Middle frontal gyrus (tissue), 1 donor: ENCODE data around the gene TMEM176B.
"Not testable (repeated sequence)": the region's sequence is repeated elsewhere in the genome, so short reads cannot be mapped to it uniquely, and the experiment has no call there.

Experiments used
- DNase-seq: peaks from one replicate; pipeline ENCODE4 v3.0.0-alpha.2; 2015; ENCODE audit warnings: low spot score; ENCODE audit errors: extremely low spot score

The TMEM176B gene

GRCh38 chr7:150791304-150791703, 8.9 kb downstream of the TMEM176B start:
- DNase-seq: no peak

DNA sequence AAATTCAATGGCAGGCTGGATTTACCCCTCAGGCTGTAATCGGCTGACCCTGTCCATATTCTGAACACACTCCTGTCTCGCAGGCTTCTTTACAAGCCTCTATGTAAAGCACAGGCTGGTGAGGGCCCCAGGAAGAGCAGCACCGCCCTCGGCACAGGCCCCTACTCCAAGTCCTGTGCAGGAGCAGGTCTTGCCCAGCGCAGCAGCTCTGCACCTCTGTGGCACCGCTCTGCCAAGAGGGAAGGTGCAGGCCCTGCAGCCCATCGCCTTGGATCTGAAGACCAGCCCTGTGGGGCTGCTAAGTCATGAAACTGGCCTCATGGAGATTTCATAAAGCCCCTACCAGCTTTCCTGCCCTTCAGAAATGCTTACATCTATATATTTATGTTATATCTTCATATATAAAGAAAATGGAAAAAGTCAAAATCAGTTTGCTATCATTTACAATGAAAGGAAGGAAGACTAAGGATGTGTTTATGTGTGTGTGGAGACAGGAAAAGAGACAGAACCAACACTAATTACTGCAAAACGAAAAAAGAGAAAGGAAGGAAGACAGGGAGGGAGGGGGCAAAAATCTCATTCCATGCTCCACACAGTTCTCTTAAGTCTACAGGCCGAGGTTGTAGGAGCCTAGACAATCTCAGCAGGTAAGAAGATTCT, 9.6 kb downstream of the TMEM176B start:
- no peak for DNase-seq

DNA sequence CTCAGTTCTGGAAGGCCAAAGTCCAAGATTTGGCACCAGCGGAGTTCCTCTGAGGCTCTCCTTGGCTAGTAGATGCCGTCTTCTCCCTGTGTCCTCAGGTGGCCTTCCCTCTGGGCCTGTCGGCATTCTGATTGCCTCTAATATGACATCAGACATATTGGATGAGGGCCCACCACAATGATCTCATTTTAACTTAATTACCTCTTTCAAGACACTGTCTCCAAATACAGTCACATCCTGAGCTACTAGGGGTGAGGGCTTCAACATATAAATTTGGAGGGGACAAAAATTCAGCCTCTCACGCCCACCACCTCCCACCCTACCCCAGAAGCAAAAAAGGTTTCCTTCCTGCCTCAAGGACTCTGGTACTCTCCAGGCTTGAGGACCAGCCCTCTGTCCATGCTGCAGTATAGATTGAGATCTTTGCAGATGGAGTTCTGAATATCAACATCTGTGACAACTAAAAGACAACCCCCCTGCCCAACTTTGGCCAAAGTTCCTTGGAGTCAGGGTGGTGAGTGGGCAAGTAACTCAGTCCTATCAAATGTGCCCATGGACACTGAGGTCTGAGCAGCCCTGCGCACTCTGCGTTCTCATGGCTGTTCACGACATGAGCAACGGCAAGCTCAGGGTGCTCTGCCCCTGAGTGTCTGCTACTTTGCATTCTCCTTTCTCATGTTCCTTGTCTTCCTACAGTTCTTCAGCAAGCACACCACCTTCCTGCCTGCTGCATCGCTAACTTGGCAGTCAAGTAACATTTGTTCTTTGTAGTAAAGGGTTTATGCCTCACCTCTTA, 11.5 kb downstream of the TMEM176B start:
- no peak for DNase-seq

DNA sequence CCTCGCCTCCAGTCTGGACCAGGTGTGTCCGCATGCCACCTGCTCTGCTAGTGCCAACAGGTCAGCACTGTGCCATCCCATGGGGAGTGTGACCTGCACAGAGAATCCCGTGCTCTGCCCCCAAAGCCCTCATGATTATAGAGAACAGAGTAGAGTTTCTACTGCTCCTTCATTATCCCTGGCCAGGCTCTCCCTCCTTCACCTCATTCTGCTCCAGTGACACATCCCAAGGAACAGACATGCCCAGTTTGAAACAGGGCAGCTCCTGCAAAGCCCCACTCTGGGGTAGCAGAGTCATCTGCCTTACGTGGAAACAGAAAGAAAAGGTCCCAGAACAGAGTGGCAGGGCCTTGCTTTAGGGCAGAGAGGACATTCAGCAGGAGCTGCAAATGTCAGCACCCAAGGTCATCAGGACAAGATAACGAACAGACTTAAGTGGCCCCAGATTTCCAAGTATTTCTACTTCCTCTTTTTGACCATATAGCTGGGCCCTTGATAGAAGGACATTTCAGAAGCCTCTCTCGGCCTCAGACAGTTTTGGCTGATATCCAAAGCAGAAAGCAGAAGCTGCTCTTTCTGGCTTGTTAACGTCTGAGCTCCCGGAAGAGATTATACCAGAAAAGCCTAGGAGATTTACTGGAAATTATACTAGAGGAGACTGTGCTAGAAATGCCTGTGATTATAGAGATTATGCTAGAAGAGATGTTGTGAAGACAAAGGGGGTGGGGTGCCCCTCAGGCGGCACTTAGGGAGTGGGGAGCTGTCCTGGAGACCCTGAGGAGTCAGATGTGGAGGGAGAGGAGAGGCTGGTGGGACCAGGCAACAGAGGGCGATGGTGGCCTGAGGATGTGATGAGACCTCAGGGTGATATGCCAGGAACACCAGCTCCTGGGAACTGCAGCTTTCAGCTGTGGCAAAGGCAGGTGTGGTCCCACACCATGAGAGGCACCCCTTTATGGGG, 12.6 kb downstream of the TMEM176B start:
- DNase-seq: no peak

DNA sequence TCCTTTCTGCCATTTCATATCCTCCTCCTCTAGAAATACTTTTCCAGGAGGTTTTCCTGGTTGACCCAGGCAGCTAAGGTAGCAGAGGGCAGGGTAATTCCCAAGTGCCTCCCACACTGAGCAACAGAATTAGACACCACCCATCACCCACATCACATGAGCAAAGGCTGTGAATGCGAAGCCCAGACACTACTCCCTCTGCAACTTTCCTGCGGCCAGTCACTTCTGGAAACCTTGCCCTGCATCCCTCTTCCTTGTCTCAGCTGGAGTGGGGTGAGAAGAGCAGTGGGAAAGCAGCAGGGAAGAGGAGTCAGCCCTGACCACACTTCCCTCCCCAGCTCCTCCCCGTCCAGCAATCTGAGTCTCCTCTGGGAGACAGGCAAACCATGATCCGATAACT, 15.2 kb downstream of the TMEM176B start:
- no peak for DNase-seq

- no peak for DNase-seq
Observed at GRCh38 chr7:150784120-150784736, 15.9 kb downstream of the TMEM176B start.

DNA sequence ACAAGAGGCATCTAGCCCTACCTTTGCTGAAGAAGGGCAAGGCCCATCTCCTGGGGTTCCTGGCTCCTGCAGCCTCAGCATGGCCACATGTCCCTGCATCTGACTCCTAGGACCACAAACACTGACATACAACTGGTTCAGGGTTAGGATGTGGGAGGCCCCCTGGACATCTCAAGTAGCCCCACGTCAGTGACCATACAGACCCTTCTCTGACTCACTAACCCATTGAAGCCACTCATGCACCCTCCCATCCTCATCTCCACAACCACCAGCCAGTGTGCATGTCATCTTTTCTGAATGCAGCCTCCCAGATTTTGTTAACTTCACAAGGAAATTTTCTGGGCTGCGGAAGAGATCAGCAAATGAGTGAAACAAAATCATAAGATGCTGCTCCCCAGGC, 18.2 kb downstream of the TMEM176B start:
- DNase-seq: no peak

GRCh38 chr7:150781103-150781502, 19.1 kb downstream of the TMEM176B start:
- DNase-seq: no peak

- no peak for DNase-seq
Observed at GRCh38 chr7:150780292-150780691, 19.9 kb downstream of the TMEM176B start.

- DNase-seq: peak; percentile 58
Observed at GRCh38 chr7:150778738-150779301, 21.3 kb downstream of the TMEM176B start.

DNA sequence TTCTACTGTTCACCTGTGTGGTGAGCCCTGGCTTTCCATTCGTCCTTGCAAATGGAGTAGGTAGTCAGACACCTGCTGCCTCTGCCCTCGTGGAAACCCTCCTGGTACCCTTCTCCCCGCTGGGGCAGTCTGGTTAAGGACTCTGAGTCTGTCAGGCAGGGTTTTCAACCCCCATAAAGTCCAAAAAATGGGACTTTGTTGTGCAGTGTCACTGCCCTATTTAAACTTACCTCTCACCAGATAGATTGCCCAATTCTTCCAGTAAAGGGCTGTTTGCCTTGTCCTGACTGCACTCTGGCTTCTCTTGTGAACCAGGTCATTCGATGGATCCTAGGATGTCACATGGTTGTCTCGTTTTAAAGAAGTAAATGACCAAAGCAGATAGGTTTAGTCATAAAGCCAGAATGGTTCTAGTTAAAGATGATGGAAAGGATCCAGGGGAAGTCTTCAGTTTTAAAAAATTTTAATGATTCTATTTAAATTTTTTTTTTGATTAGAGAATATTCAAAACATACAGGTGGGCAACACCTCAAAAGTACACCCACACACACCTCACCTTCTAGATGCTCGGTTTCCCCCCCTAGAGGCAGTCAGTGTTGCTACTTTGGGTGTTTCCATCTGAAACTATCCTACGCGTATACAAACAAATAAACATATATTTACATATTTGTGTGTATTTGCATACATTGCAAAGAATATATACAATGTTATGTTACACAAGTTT, 22.0 kb downstream of the TMEM176B start:
- no peak for DNase-seq

GRCh38 chr7:150774131-150774530, 26.0 kb downstream of the TMEM176B start:
- not testable (repeated sequence) for DNase-seq

- no peak for DNase-seq
Observed at GRCh38 chr7:150769768-150770167, 30.4 kb downstream of the TMEM176B start.

DNA sequence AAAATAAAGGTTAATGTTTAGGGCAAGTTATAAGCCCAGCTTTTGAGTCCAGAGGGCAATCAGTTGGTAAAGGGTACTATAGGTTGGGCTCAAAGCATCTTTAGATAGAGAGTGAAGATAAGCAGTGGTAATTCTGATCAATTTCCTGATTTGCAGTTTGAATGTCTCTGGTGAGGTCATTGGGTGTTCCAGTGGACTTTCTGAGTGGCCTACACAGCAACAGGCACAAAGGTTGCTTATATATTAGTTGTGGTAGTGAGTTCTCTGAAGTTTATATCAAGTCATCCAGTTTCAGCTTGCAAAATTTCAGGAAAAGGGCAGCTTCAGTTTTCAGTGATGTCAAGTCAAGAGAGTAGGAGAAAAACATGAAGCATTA, 33.8 kb downstream of the TMEM176B start:
- no peak for DNase-seq

- no peak for DNase-seq
Observed at GRCh38 chr7:150759479-150759878, 40.7 kb downstream of the TMEM176B start.

- no peak for DNase-seq
Observed at GRCh38 chr7:150756858-150757257, 43.3 kb downstream of the TMEM176B start.

- DNase-seq: no peak
Observed at GRCh38 chr7:150756166-150756565, 44.0 kb downstream of the TMEM176B start.

DNA sequence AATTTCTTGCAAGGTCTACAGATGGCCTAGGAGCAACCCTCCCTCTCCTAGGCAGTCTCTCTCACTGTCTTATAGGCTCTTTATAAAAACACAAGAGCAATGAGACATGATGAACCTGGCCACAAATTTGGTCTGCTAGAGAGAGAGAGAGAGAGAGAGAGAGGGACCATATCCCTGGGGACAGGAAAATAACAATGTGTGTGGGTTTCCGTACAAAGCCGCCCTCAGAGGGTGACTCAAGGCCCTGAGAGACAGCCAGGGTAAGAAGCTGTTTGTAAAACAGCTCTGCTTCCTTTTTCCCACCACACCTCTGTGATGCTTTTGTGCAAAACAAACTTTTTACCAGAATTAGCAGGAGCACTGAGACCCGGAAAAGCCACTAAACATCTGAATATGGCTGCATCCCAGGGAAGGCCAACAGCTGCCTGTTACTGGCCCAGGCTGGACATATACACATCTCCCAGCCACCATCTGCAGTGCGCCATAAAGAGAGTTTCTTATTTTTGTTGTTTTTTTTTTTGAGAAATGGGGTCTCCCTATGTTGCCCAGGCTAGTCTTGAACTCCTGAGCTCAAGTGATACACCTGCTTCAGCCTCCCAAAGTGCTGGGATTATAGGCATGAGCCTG, 44.6 kb downstream of the TMEM176B start:
- DNase-seq: no peak

DNA sequence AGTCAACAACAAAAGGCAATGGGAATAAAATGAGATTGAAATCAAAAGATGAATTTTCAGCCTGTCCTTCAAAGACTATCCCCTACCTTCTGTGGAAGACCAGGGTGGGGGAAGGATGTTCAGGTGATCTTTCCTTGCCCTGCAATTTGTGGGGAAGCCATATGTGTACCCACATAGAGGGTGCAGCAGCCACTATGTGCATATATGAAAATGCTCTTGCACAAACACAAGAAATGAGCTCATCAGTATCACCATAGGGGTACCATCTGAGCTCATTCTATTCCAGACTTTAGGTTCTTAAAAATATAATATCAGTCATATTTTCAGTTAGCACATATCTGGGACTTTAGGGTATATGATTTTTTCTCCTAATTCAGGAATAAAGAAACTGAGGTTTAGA, 45.2 kb downstream of the TMEM176B start:
- no peak for DNase-seq
